GM18951 (cell line): ENCODE data around the gene CXCL11.
"Not testable (repeated sequence)": the region's sequence is repeated elsewhere in the genome, so short reads cannot be mapped to it uniquely, and the experiment has no call there.

Source experiments
- POLR2A ChIP-seq: IDR thresholded peaks from 4 replicates; pipeline ENCODE4 v1.6.1; 2011; ENCODE audit warnings: mild to moderate bottlenecking; ENCODE audit not compliant: insufficient read length, insufficient read depth; ENCODE audit errors: extremely low read depth
- in situ Hi-C: fragments of 300-500 bp; cut with MboI; formaldehyde crosslinking; loops from one replicate; pipeline ENCODE4 v1.12.0; 2022; ENCODE audit warnings: low sequenced_read_pairs, mixed read lengths, inconsistent platforms; ENCODE audit not compliant: unreplicated experiment

Gene CXCL11

GRCh38 chr4:76058888-76059426 is 23.1 kb upstream of the CXCL11 start:
- no peak for TF ChIP-seq POLR2A
- in situ Hi-C loops, result no loop called here

- no peak for TF ChIP-seq POLR2A
Observed at GRCh38 chr4:76058302-76058701, 22.4 kb upstream of the CXCL11 start.

DNA sequence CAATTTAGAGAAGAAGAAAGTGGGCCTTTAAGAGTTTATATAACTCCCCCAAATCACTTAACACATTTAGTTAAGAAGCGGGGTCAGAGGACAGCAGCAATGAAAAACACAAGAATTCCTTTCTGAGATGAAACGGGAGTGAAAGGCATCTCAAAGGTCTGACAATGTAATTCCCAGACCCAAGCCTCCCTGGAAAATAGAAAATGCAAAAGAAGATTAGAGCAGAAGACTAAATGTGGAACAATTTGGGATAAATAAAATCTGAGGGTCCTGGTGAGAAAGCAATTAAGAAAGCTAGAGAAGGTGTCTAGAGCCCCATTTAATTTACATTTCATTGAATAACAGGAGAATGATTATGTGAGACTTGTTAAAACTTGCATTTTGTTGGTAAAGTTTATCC is 19.6 kb upstream of the CXCL11 start:
- TF ChIP-seq POLR2A, result no peak
- in situ Hi-C loops, result no loop called here

More at GRCh38 chr4:76058302-76058701, 22.4 kb upstream of the CXCL11 start:
- in situ Hi-C loops, result no loop called here

DNA sequence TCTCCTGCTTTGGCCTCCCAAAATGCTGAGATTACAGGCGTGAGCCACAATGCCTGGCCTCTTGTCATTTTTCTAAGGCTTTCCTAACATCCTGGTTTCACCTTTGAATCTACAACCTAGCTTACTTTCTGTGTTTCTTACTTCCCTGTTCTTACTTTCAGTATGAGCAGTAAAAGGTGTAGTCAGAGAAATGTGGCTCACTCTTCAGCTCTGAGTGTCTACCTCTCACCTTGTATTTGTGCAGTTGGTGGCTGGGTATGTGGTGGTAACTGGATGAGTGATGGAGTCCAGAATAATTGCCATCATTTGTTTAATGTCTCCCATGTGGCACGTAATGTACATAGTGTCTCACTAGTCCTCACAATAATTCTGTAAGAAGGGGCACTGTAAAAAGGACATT is 19.1 kb upstream of the CXCL11 start:
- TF ChIP-seq POLR2A, result no peak
- in situ Hi-C loops, result no loop called here

- TF ChIP-seq POLR2A, result no peak
- in situ Hi-C loops, result no loop called here
Observed at GRCh38 chr4:76053730-76054129, 17.9 kb upstream of the CXCL11 start.

DNA sequence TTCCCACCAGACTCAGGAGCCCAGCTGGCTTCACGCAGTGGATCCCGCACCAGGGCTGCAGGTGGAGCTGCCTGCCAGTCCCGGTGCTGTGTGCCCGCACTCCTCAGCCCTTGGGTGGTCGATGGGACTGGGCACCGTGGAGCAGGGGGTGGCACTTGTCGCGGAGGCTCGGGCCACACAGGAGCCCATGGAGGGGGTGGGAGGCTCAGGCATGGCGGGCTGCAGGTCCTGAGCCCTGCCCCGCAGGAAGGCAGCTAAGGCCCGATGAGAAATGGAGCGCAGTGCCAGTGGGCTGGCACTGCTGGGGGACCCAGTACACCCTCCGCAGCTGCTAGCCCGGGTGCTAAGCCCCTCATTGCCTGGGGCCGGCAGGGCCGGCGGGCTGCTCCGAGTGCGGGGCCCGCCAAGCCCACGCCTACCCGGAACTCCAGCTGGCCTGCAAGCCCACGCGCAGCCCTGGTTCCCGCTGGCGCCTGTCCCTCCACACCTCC is 14.7 kb upstream of the CXCL11 start:
- in situ Hi-C loops, result not testable (repeated sequence)

- in situ Hi-C loops, result not testable (repeated sequence)
Observed at GRCh38 chr4:76049860-76050416, 14.1 kb upstream of the CXCL11 start.

GRCh38 chr4:76044686-76045085 is 8.8 kb upstream of the CXCL11 start:
- in situ Hi-C loops, result not testable (repeated sequence)

DNA sequence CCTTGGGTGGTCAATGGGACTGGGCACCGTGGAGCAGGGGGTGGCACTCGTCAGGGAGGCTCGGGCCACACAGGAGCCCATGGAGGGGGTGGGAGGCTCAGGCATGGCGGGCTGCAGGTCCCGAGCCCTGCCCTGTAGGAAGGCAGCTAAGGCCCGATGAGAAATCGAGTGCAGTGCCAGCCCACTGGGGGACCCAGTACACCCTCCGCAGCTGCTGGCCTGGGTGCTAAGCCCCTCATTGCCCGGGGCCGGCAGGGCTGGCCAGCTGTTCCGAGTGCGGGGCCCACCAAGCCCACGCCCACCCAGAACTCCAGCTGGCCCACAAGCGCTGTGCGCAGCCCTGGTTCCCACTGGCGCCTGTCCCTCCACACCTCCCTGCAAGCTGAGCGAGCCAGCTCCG is 7.4 kb upstream of the CXCL11 start:
- in situ Hi-C loops, result not testable (repeated sequence)

DNA sequence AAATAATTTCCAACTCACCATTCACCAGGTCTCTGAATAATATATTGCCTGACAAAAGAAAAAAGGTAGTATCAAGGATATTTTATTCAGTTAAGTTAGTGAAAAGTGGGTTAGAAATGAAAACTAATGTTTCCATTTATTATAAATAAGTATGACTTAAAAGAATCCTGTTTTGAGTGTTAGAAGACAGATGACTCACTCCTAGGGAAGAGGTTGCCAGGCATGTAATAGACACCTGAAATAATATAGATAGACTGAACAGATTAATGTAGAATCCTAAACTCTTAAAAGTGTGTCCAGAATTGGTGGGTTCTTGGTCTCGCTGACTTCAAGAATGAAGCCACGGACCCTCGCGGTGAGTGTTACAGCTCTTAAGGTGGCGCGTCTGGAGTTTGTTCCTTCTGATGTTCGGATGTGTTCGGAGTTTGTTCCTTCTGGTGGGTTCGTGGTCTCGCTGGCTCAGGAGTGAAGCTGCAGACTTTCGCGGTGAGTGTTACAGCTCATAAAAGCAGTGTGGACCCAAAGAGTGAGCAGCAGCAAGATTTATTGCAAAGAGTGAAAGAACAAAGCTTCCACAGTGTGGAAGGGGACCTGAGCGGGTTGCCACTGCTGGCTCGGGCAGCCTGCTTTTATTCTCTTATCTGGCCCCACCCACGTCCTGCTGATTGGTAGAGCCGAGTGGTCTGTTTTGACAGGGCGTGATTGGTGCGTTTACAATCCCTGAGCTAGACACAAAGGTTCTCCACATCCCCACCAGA is 6.5 kb upstream of the CXCL11 start:
- in situ Hi-C loops, result not testable (repeated sequence)

DNA sequence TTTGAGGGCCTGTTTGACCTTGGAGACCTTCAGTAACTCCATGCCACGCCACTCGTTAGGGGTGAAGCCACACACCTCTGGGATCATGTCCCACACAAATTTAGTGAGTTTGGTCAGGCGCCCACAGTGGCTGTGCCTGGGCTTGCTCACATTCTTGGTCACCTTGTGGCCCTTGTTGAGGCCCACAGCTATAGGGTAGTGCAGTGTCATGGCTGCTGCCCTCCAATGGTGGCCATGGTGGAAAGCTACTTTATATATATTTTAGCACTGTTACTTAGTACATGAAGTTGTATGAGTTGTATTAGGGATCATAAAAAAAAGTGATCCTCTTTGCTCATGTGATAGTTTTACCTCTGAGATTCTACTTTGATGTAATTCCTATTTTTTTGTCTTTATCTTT is 985 bp upstream of the CXCL11 start:
- TF ChIP-seq POLR2A, result no peak
- in situ Hi-C loops, result no loop called here

GRCh38 chr4:76035141-76035540 is 729 bp downstream of the CXCL11 start:
- TF ChIP-seq POLR2A, result no peak
- in situ Hi-C loops, result no loop called here

GRCh38 chr4:76029300-76029699 is 6.6 kb downstream of the CXCL11 start:
- TF ChIP-seq POLR2A, result no peak
- in situ Hi-C loops, result no loop called here

DNA sequence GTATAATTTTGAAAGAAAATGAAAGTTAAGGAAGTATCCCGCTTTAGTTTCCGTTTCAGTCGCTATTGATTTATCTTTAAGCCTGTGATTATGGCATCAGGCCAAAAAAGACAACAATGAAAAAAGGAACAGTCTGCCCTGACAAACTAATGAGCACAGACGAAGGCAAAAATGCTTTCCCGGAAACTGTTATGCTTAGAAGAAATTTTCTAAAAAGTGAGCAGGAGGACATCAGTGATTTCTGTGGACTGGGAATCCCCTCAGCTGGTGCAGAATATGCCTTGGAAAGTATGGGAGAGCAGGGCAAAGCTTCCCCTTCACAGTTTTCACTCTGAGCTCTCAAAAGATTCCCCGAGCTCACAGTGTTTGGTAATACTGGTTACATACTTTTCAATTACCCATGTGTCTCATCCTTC is 7.5 kb downstream of the CXCL11 start:
- TF ChIP-seq POLR2A, result no peak
- in situ Hi-C loops, result no loop called here

- no peak for TF ChIP-seq POLR2A
- in situ Hi-C loops, result no loop called here
Observed at GRCh38 chr4:76024065-76024464, 11.8 kb downstream of the CXCL11 start.

- no peak for TF ChIP-seq POLR2A
Observed at GRCh38 chr4:76023389-76023788, 12.5 kb downstream of the CXCL11 start, which contains the start of gene CXCL10. TSS of gene CXCL10 (minus strand) at chr4:76023497. CDS start at chr4:76023431, 66 bp downstream.

More at GRCh38 chr4:76023389-76023788, 12.5 kb downstream of the CXCL11 start, which contains the start of gene CXCL10:
- in situ Hi-C loops, result no loop called here
